D721Med (cell line): ENCODE data around the gene ZEB2.

Experiments used
- DNase-seq: peaks from one replicate; pipeline ENCODE4 v3.0.0; 2011; ENCODE audit warnings: low spot score; ENCODE audit not compliant: insufficient read length
- FAIRE-seq: peaks from 2 replicates; lab custom pipeline; 2011; peaks lifted over from hg19 to GRCh38; lab: Jason Lieb, UNC
- TF ChIP-seq, protein P1 (sequence below): IDR thresholded peaks from 2 replicates; pipeline ENCODE4 v1.5.1; 2012; ENCODE audit warnings: mild to moderate bottlenecking, control low read depth; ENCODE audit not compliant: insufficient read depth; ENCODE audit errors: missing control alignments

The ZEB2 gene

DNA sequence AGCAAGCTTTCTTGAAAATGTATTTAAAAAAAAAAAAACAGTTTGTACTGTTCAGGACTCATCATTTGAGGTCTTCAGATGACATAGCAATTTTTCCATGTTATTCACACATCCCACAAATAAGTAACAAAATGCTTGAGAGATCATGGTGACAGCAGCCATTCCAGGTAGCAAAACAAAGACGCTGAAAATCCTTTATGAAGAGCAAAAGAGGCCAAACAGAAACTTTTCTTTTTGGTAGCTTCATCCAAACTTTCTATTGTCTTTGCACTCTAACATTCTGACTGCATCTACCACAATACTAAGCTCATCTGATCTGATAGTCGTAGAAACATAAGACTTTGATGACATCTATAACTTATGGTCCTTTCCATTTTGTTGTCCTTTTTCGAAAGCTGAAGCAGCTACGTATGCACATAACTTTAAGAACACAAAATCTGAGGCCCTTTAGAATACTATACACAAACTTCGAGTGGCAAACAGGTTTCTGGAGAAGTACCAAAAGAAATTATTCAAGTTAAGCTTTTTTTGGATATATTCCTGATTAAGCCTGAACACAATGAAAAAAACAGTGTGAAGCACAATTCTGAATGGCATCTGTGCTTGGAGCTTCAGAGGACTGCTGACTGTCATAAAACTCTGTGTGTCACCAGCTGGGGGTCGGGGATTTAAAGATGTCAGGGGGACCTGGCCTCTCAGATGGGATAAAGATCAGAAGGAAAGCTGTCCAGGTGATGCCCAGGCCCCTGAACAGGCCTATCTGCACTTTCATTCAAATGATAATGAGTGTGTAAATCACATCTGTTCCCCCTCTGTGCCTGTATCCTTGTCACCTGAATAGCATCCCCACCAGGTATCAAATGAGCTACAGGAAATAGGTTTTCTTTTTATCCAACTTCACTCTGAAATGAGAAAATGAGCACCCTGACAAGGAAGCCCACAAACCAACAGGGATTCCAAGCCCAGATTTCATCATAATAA is 75.8 kb downstream of the ZEB2 start:
- TF ChIP-seq, protein P1, sequence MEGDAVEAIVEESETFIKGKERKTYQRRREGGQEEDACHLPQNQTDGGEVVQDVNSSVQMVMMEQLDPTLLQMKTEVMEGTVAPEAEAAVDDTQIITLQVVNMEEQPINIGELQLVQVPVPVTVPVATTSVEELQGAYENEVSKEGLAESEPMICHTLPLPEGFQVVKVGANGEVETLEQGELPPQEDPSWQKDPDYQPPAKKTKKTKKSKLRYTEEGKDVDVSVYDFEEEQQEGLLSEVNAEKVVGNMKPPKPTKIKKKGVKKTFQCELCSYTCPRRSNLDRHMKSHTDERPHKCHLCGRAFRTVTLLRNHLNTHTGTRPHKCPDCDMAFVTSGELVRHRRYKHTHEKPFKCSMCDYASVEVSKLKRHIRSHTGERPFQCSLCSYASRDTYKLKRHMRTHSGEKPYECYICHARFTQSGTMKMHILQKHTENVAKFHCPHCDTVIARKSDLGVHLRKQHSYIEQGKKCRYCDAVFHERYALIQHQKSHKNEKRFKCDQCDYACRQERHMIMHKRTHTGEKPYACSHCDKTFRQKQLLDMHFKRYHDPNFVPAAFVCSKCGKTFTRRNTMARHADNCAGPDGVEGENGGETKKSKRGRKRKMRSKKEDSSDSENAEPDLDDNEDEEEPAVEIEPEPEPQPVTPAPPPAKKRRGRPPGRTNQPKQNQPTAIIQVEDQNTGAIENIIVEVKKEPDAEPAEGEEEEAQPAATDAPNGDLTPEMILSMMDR, result no peak
- FAIRE-seq (no peak), DNase-seq (no peak)

DNA sequence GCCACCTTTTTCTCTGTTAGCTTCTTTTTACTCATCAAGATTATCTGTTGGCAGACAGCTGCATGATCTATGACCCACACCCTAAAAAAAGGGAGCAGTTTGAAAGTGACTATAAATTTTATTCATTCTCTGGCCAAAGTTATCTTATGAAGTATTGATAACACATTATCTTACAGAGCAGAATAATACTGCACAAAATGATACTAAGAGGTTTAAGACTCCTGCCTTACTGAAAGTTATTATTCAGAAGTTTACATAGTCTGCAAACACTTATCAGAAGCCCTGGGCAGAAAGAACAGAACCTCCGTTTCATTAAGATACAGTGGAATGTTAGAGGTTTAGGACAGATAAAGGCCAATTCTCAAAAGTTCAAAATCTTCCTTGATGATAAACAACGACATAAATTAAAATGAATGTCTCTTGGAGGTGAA is 78.2 kb downstream of the ZEB2 start:
- TF ChIP-seq, protein P1, result no peak
- no peak for FAIRE-seq

DNA sequence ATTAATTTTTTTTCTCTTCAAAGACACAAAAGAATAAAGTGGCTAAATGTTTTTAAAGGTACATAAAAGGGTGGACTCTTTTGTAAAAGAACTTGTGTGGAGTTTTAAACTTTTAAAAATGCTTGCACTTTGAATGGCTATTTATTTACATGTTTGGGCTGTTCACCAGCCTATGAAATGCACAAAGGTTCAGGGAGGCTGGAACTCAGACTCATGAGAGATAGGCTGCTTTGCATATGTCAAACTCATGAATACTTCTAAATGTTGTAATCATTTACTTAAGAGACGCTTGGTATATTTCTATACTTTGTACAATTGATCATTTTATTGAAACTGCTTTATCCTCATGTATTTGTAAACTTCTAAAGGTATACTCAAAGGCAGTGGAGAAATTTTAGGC is 79.9 kb downstream of the ZEB2 start:
- TF ChIP-seq, protein P1, result no peak
- no peak for FAIRE-seq
- no peak for DNase-seq

More for the DNA sequence above, 78.2 kb downstream of the ZEB2 start:
- no peak for DNase-seq

DNA sequence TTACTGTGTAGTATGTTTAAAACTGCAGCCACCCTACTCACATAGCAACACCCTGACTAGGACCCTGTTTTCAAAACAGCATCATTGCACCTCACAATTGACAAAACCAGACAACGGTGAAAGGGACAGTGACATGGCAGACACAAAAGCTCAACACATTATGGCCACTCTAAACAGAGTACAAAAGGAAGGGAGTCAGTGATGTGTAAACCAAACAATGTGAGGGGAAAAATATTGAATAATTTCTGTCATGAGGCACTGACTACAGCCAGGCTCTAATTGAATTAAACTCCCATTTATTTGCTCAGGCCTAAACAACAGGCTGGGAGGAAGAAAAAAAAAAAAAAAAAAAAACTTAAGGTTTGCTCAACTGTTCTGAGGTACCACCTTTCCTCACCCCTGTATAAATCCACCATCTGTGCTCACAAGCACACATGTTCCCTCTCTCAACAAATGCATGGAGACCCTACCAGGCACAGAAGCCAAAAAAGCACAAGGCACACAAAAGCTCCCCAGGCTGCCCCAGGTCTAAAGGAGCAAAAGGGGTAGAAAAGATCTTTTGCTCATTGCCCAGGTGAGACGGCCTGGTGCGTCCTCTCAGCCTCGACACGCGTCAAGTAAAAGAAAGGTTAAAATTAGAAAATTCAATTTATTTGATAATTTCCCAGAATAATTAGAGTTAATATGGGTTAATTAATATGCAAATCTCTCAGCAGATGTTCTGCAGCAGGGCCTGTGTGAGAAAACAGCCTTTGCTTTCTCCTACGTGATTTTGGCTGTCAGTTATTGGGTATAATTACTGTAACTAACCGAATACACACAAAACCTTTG is 80.9 kb downstream of the ZEB2 start:
- DNase-seq (no peak), FAIRE-seq (no peak)
- TF ChIP-seq, protein P1, result no peak

DNA sequence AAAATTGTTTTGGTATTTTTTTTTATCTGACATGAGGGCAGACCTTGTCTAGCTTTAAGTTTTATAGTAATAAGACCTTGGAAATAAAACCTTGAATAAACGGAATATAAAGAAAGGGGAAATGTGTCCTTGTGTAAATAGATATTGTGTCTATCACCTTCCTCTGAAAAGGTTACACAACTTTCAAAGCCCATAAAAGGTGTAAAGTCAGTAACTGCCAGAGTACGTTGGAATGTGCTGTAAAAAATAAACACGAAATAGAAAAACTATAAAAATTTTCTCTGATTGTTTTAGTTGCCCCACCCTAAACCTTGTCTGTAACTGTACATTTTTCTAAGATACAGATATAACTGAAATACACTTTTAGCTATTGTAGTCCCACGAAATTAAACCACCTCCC is 82.3 kb downstream of the ZEB2 start:
- TF ChIP-seq, protein P1, result no peak
- DNase-seq, result no peak
- FAIRE-seq, result no peak

DNA sequence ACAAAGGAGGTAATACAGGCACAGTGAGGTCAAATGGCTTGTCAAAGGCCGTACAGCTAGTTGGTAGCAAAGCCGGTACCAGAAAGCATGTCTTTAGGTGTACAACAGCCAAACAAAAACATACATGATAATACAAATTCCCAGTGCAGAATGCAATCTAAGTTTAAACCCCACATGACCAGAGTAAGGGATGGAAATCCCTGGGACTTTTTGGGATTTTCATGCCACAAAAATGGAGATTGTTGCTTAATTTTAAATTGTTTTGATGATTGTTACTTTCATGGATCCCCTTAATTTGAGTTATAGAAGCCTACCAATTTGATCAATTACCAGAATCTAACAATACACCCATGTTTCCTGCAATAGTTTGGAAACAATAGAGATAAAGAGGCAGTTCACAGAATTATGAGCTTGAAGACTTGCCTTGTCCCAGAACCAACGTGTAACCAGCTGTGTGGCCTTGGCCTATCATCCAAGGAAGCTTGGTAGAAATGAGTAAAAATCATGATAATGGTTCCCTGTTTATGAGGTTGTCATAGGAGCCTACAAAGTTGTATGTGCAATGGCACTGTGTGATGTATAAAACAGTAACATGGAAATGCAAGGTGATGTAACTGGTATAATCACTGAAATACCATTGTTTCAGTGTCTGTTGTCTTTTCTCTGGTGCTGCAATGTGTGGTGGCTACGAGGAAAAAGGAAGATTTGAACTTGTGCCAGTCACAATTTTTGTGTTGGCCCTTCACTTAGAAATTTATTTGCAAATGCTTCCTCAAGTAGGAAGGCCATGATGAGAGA is 85.3 kb downstream of the ZEB2 start:
- TF ChIP-seq, protein P1, result no peak
- no peak for FAIRE-seq

More for the DNA sequence above, 85.3 kb downstream of the ZEB2 start:
- DNase-seq, result no peak
